ENCODE measurements around the gene GALNT6.

Gene GALNT6

DNA sequence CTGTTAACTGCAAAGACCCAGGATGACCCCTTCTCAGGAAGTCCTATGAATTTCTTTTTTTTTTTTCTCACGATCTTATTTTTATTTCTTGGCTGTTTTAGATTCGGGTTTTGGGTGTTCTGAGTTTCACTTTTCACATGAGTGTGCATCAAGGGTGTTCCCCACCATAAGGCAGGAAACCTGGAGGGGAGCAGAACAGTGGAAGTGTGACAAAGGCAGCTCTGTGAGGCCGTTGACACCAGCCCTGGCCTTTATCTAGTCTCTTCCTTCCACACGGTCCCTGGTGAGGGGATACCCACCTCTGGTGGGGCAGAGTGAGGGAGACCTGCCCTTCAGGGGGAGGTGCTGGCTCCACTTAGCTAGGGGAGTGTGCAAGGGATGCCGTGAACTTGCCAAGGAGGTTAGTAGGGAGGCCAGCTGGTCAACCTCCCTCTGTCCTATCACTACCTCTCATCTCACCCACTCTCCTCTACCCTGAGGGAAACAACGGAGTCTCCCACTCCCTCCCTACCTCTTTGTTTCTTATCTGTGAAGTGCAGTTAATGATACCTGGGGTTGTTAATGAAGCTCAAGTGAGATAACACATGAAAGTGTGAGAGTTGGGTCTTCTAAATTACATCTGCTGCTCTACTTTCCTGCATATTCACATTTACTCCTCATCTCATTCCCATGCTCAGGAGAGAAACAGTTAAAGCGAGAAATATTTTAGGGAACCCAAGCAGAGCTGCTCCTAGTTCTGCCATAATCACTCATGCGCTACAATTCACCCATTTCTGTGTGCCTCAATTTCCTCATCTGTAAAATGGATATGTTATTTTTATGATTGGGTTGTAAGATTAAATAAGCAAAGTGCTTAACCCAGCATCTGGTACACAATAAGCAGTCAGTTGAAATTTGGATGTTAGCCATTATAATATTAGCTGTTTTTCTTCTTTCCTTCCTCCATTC, 4.4 kb upstream of the GALNT6 start:
- TF ChIP-seq, protein P1, sequence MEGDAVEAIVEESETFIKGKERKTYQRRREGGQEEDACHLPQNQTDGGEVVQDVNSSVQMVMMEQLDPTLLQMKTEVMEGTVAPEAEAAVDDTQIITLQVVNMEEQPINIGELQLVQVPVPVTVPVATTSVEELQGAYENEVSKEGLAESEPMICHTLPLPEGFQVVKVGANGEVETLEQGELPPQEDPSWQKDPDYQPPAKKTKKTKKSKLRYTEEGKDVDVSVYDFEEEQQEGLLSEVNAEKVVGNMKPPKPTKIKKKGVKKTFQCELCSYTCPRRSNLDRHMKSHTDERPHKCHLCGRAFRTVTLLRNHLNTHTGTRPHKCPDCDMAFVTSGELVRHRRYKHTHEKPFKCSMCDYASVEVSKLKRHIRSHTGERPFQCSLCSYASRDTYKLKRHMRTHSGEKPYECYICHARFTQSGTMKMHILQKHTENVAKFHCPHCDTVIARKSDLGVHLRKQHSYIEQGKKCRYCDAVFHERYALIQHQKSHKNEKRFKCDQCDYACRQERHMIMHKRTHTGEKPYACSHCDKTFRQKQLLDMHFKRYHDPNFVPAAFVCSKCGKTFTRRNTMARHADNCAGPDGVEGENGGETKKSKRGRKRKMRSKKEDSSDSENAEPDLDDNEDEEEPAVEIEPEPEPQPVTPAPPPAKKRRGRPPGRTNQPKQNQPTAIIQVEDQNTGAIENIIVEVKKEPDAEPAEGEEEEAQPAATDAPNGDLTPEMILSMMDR (IDR thresholded peaks at IDR 0.05; ENCODE audit: borderline replicate concordance, control extremely low read depth, extremely low read depth, insufficient read depth, missing control alignments) = no peak
- in situ Hi-C loops (cut with MboI; ENCODE audit: low sequenced_read_pairs, unreplicated experiment) = no loop called here

DNA sequence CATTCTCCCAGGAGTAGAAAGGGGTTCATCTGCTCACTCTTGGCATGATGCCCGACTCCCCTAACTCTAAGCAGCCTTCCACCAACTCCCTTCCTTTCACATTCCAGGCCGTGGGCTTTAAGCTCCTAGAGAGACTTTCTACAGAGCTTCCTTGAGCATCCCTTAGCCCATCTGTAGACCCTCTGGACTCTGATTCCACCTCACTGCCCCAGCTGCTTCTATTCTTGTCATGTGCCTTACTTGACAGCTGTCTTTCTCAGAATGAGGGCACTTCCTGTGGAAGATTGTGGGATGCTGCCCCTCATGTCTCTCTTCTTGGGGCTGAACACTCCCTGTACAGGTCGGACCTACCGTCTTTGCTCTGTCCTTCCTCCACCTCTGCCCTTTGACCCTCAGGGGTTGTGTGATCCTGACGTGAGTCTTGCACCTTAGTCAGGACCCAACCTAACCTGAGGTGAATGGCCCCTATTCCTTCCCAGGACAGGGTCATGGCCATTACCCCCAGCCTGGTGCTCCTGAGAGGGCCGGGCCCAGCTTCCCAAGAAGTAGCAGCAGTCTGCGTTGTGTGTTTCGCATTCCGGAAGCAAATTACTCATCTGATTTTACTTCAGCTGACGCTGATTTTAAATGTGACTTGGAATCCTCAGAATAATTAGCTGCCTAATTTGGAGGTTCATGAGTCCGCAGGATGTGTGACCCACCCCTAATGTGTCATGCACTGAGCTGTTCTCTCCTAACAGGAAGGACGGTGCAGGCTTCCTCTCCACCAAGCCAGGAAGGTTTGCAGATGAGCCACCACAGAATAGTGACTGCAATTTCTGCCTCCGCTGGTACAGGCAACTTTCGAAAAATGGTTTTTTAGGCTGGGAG, 2.7 kb upstream of the GALNT6 start:
- in situ Hi-C loops (cut with MboI; ENCODE audit: low sequenced_read_pairs, unreplicated experiment) = no loop called here
- no peak for DNase-seq (ENCODE audit: low spot score)
- TF ChIP-seq, protein P1 (IDR thresholded peaks at IDR 0.05; ENCODE audit: borderline replicate concordance, control extremely low read depth, extremely low read depth, insufficient read depth, missing control alignments) = no peak

More for the DNA sequence above, 4.4 kb upstream of the GALNT6 start:
- DNase-seq (ENCODE audit: low spot score) = peak; percentile 62

DNA sequence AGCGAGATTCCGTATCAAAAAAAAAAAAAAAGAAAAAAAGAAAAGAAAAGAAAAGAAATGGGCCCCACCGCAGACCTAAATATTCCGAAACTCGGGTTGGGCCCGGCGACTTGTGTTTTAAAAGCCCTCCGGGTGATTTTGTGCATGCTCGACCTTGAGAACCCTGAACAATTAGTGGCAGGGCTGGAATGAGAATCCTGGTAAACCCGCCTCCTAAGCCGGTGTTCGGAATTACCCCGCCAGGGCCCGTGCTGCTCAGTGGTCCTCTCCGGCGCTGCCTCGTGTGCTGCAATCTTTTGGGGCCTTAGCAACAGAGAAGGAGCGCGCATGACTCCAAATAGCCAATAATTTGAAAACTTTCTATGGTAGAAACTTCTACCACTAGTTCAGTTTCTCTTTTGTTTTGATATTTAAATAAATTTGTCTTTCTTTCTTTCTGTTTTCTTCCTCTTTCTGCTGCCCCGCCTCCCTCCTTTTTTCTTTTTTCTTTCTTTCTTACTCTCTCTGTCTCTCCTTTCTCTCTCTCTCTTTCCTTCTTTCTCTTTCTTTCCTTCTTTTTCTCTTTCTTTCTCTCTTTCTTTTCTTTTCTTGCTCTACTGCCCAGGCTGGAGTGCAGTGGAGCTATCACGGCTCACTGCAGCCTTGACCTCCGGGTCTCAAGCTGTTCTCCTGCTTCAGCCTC, 1.5 kb upstream of the GALNT6 start:
- peak; percentile 81 for DNase-seq (ENCODE audit: low spot score)
- in situ Hi-C loops (cut with MboI; ENCODE audit: low sequenced_read_pairs, unreplicated experiment) = no loop called here
- TF ChIP-seq, protein P1 (IDR thresholded peaks at IDR 0.05; ENCODE audit: borderline replicate concordance, control extremely low read depth, extremely low read depth, insufficient read depth, missing control alignments) = no peak

DNA sequence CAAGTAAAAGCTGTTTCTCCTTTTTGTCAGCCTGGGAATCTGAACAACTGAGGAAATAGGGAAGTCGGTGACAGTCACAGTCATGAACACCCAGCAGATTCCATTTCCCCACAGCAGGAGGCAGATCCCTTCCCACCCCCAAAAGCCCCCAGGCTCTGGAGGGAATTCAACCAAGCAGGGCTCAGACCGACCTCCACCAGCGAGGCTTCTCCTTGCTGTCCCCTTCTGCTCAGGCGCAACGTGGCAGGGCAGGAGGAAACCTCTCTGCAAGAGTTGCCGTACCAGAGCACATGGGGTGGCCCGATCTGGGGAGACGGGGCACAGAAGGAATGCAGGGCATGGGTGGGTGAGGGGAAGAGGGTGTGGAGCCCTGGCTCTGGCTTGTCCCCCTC, 319 bp downstream of the GALNT6 start:
- in situ Hi-C loops (cut with MboI; ENCODE audit: low sequenced_read_pairs, unreplicated experiment) = no loop called here
- TF ChIP-seq, protein P1 (IDR thresholded peaks at IDR 0.05; ENCODE audit: borderline replicate concordance, control extremely low read depth, extremely low read depth, insufficient read depth, missing control alignments) = no peak
- no peak for DNase-seq (ENCODE audit: low spot score)

DNA sequence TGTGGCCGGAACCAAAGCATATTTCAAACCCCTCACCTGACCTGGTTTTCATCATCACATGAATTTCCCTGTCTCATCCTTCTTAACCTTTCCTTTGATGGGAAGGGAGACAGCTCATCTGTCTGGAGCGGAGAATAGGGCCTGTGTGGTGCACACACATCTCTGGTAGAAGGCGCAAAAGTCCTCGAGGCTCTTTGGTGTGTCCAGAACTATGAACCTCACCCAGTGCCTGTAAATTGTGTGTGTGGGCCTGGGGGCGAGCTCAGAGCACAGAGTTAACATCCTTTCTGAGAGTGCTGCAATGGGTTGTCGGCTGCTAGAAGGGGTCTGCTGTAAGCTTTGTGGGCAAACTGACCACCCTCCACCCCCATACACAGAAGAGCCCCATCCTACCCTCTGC, 749 bp downstream of the GALNT6 start:
- no peak for DNase-seq (ENCODE audit: low spot score)
- TF ChIP-seq, protein P1 (IDR thresholded peaks at IDR 0.05; ENCODE audit: borderline replicate concordance, control extremely low read depth, extremely low read depth, insufficient read depth, missing control alignments) = no peak
- in situ Hi-C loops (cut with MboI; ENCODE audit: low sequenced_read_pairs, unreplicated experiment) = no loop called here
